HG03135 (cell line): ENCODE measurements around the gene FAM83D.
A peak's percentile ranks its signal among the peaks of the same experiment; 100 is the strongest.

ENCODE experiments used
- ATAC-seq: cut with Tn5 transposase; IDR thresholded peaks from one replicate; pipeline ENCODE4 v1.9.1; 2021; ENCODE audit warnings: mild to moderate bottlenecking, moderate library complexity; ENCODE audit not compliant: unreplicated experiment

Gene FAM83D

DNA sequence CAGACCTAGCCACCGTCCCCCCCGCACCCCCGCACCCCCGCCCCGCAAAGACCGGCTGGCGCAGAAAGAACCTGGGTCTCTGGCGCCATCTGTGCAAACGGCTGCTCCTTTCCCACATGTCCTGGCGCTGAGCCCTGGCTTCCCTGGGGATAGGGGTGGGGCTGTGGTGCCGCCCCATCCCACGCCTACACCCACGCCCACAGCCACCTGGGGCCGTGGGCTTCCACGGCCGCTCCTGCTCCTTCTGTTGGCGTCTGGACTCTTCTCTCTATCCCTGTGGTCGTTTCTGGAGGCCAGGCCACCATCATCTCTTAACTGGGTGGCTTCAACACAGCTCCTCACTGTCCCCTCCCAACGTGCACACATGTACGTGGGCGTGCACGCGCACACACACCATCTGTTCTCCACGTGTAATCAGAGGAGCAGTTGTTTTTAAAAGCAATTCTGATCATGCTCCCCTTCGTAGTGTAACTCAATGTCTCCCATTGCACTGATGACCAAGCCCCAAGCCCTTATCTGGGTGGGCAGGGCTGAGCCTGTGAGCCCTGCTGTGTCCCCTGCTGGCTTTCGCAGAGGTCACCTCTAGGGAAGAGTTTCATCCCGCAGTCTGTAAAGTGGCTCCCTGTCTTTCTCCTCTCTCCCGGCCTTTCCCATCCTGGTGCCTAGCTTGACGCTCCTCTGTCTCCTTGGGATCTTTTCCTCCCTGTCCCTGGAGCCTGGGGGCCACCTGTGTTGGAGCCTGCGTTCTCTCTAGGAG, 31.9 kb upstream of the FAM83D start:
- ATAC-seq: no peak

DNA sequence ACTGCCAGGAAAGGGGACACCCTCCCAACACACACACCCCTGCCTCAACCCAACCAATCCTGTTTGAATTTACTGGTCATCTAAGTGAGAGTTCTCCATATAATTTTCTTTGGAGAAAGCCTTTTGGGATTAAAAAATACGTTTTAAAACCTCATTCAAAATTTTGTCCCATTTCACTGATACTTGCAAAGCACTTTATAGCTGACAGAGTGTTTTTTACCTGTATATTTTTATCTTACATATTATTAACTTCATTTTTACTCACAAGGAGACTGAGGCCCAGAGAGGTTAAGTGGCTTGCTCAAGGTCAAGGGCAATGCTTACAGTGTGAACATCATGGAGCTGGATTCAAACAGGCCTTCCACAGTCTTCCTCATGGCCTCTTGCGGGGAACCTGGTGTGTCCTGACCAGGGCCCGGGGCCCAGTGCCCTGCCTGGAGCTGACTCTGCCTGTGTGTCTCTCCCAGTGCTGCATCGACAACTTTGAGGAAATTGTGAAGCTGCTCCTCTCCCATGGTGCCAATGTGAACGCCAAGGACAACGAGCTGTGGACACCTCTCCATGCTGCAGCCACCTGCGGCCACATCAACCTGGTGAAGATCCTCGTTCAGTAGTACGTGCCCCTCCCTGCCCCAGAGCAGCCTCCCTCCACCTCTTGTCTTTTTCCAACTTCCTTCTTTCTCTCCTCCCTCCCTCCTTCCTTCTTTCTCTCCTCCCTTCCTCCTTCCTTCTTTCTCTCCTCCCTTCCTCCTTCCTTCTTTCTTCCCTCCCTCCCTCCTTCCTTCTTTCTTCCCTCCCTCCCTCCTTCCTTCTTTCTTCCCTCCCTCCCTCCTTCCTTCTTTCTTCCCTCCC, 30.9 kb upstream of the FAM83D start:
- no peak for ATAC-seq

GRCh38 chr20:38896009-38896594, 30.1 kb upstream of the FAM83D start:
- ATAC-seq: no peak

DNA sequence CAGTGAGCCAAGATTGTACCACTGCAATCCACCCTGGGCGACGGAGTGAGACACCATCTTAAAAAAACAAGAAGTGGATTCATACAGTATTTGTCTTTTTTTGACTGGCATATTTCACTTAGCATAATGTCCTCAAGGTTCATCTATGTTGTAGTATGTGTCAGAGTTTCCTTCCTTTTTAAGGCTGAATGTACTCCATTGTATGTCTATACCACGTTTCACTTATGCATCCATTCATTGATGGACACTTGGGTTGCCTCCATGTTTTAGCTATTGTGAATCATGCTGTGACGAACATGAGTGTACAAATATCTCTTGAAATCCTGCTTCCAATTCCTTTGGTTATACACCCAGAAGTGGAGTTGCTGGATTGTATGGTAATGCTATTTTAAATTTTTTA, 28.9 kb upstream of the FAM83D start:
- no peak for ATAC-seq

- ATAC-seq: no peak
Measured at GRCh38 chr20:38900606-38901005, 25.6 kb upstream of the FAM83D start.

DNA sequence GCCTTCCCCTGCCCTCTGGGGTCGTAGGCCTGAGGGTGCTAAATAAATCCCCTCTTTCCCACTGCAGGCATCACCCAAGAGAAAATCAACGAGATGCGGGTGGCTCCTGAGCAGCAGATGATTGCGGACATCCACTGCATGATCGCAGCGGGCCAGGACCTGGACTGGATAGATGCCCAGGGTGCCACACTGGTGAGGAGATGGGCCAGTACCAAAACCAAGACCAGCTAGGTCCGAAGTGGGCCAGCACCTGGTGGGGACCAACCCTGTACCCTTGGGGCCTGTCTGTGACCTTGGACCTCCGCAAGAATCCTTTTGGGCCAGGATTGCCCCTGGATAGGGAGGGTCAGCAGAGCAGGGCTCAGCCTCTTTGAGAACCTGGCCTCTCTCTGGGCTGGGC, 23.6 kb upstream of the FAM83D start:
- ATAC-seq: no peak

DNA sequence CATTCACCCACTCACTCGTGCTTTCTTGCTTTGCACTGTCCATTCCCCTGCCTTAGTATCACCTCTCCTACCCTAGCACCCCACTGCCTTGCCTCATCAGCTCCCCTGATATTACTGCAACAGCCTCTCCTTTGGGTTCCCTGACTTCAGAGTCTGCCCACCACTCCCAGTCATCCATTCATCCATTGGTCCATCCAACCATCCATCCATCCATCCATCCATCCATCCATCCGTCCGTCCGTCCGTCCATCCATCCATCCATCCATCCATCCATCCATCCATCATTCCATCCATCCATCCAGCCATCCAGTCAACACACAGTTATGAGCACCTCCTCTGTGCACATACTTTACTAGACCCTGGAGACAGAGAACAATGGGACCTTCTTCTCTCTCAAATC, 22.9 kb upstream of the FAM83D start:
- no peak for ATAC-seq

GRCh38 chr20:38905375-38905774, 20.8 kb upstream of the FAM83D start:
- ATAC-seq: no peak

- ATAC-seq: no peak
Measured at GRCh38 chr20:38907918-38908677, 18.1 kb upstream of the FAM83D start.

DNA sequence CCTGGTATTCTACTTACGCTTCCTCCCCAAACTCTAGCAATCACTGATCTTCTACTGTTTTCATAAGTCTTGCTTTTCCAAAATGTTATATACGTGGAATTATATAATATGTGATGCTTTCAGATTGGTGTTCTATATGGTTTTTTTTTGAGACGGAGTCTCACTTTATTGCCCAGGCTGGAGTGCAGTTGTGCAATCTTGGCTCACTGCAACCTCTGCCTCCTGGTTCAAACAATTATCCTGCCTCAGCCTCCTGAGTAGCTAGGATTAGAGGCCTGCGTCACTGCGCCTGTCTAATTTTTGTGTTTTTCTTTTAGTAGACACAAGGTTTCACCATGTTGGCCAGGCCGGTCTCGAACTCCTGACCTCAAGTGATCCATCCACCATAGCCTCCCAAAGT, 10.9 kb upstream of the FAM83D start:
- ATAC-seq: no peak

- ATAC-seq: no peak
Measured at GRCh38 chr20:38917657-38918056, 8.6 kb upstream of the FAM83D start.

DNA sequence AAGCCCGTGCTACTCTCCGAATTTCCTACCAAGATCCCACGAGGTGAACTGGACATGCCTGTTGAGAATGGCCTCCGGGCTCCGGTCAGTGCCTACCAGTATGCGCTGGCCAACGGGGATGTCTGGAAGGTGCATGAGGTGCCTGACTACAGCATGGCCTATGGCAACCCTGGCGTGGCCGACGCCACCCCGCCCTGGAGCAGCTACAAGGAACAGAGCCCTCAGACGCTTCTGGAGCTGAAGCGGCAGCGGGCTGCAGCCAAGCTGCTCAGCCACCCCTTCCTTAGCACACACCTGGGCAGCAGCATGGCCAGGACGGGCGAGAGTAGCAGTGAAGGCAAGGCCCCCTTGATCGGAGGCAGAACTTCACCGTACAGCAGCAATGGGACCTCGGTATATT, 8.0 kb upstream of the FAM83D start:
- no peak for ATAC-seq

GRCh38 chr20:38919683-38920082, 6.5 kb upstream of the FAM83D start:
- ATAC-seq: no peak

- no peak for ATAC-seq
Measured at GRCh38 chr20:38920411-38920810, 5.8 kb upstream of the FAM83D start.

DNA sequence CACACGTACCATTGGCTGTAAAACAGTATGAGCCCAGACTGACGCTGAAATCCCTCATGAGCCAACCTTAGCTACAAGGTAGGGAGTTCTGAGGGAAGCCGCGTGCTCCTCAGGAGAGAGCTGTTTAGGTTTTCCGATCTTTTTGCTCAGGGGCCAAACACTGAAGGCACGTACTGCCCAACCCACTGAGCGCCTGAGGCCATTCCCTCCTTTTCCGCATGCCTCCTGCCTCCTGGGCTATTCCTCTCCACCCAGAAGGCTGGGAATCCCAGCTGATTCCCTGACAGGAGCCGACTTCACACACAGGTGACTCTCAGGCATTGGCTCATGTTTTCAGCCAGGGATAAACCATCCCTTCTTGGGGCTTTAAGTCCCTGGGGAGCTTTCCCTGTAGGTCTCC, 5.4 kb upstream of the FAM83D start:
- ATAC-seq: no peak

DNA sequence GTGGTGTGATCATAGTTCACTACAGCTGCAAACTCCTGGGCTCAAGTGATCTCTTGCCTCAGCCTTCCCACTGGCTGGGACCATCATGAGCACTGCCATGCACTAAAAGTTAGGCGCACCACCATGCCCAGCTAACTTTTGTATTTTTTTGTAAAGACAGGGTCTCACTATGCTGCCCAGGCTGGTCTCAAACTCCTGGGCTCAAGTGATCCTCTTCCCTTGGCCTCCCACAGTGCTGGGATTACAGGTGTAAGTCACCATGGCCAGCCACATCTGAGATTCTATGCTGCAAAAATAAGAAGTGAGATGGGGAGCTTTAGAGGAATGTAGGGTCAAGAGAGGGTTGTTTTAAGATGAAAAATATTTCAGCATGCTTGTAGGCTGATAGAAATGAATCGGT, 1.5 kb upstream of the FAM83D start:
- no peak for ATAC-seq

GRCh38 chr20:38926934-38927616, 858 bp downstream of the FAM83D start:
- ATAC-seq: peak; percentile 1

DNA sequence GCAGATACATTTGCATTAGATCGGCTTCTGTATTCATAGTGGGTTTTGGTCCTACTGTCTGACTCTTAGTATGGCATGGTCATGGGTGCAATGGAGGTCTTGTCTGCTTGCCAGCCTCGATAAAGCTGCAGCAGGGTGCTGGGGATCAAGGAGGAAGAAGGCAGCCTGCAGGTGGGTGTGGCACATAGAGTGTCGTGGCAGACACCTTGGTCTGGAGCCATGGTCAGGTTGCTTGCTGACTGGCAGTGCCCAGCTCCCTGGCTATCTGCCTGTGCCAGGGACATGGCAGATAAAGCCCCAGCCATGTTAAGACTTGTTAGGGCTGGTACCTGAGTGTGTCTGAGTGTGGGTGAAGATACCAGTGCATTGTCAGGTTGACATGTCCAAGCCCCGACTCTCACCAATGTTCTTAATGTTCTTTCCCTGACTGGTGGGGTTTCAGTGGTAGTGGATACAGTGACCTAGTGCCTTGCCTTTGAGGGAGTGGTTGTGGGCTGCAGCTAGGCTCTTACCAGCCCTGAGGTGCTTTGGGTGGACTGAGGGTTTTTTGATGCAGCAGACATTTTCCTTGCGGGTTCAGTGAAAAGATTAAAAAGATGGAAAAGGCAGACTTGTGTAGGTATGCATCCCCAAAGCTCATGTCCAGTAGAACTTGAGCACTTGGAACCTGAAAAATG, 1.8 kb downstream of the FAM83D start:
- ATAC-seq: no peak

DNA sequence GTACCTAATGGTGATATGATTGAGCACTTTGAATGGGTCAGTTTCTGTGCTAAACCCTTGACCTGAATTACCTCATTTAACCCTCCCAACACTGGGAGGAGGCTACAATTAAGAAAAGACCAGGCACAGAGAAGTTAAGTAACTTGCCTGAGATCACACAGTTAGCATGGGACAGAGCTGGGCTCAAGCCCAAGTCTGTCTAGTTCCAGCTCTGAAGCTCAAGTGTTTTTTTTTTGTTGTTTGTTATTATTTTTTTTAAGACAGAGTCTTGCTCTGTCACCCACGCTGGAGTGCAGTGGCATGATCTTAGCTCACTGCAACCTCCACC, 4.0 kb downstream of the FAM83D start:
- no peak for ATAC-seq

- ATAC-seq: no peak
Measured at GRCh38 chr20:38931984-38932383, 5.8 kb downstream of the FAM83D start.
